ENCODE results near the gene LRRC66.

- no peak for TF ChIP-seq EP300 (IDR thresholded peaks at IDR 0.05)
- TF ChIP-seq, protein P1, sequence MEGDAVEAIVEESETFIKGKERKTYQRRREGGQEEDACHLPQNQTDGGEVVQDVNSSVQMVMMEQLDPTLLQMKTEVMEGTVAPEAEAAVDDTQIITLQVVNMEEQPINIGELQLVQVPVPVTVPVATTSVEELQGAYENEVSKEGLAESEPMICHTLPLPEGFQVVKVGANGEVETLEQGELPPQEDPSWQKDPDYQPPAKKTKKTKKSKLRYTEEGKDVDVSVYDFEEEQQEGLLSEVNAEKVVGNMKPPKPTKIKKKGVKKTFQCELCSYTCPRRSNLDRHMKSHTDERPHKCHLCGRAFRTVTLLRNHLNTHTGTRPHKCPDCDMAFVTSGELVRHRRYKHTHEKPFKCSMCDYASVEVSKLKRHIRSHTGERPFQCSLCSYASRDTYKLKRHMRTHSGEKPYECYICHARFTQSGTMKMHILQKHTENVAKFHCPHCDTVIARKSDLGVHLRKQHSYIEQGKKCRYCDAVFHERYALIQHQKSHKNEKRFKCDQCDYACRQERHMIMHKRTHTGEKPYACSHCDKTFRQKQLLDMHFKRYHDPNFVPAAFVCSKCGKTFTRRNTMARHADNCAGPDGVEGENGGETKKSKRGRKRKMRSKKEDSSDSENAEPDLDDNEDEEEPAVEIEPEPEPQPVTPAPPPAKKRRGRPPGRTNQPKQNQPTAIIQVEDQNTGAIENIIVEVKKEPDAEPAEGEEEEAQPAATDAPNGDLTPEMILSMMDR (IDR thresholded peaks at IDR 0.05) = no peak
Measured at GRCh38 chr4:52051213-52051614, 31.1 kb upstream of the LRRC66 start, which contains the start of gene SPATA18.
